Astrocyte (in vitro differentiated cells and primary cell): ENCODE data around the gene C2CD4C. TPM values are rescaled to one million over a fixed set of nuclear protein-coding genes. Genes with fewer than 3 reads are reported as not detected.

Experiments
- DNase-seq: peaks from one replicate; pipeline ENCODE4 v3.0.0-alpha.2; 2010; ENCODE audit warnings: low read depth
- FAIRE-seq: peaks from 2 replicates; lab custom pipeline; 2011; peaks lifted over from hg19 to GRCh38; lab: Jason Lieb, UNC
- H2AFZ ChIP-seq: 2 replicates; pipeline ENCODE4 v1.6.0; 2012; ENCODE audit warnings: low read depth, low read length, inconsistent platforms
- H3K27ac ChIP-seq: 2 replicates; pipeline ENCODE4 v1.5.1; 2011; ENCODE audit warnings: low read depth, low read length, inconsistent platforms
- H3K27me3 ChIP-seq: 2 replicates; pipeline ENCODE4 v1.6.0; 2011; ENCODE audit warnings: low read length, inconsistent platforms; ENCODE audit not compliant: insufficient read depth
- H3K36me3 ChIP-seq: 2 replicates; pipeline ENCODE4 v1.5.1; 2011; ENCODE audit warnings: low read length, inconsistent platforms; ENCODE audit not compliant: insufficient read depth
- H3K4me1 ChIP-seq: 2 replicates; pipeline ENCODE4 v1.5.1; 2011; ENCODE audit warnings: low read length, inconsistent platforms; ENCODE audit not compliant: insufficient read depth
- H3K4me2 ChIP-seq: 2 replicates; pipeline ENCODE4 v1.6.0; 2012; ENCODE audit warnings: low read length, inconsistent platforms
- H3K4me3 ChIP-seq: 2 replicates; pipeline ENCODE4 v1.5.1; 2011; ENCODE audit warnings: low read depth, mild to moderate bottlenecking, low read length, inconsistent platforms; ENCODE audit not compliant: insufficient read depth
- H3K79me2 ChIP-seq: 2 replicates; pipeline ENCODE4 v1.6.0; 2012; ENCODE audit warnings: mild to moderate bottlenecking, low read length, inconsistent platforms; ENCODE audit not compliant: insufficient read depth
- H3K9ac ChIP-seq: 2 replicates; pipeline ENCODE4 v1.6.0; 2012; ENCODE audit warnings: mild to moderate bottlenecking, low read length, inconsistent platforms
- H3K9me3 ChIP-seq: 2 replicates; pipeline ENCODE4 v1.5.1; 2012; ENCODE audit warnings: low read depth, mild to moderate bottlenecking, low read length, inconsistent platforms; ENCODE audit not compliant: insufficient read depth
- H4K20me1 ChIP-seq: 2 replicates; pipeline ENCODE4 v1.6.0; 2012; ENCODE audit warnings: low read length, inconsistent platforms; ENCODE audit not compliant: insufficient read depth
- H3K27ac Mint-ChIP-seq: one replicate; pipeline ENCODE4 v1.8.0; 2021; ENCODE audit warnings: mild to moderate bottlenecking, mixed read lengths; ENCODE audit not compliant: unreplicated experiment
- H3K27me3 Mint-ChIP-seq: one replicate; pipeline ENCODE4 v1.8.0; 2021; ENCODE audit warnings: low read depth, mixed read lengths; ENCODE audit not compliant: unreplicated experiment
- H3K36me3 Mint-ChIP-seq: one replicate; pipeline ENCODE4 v1.8.0; 2021; ENCODE audit warnings: low read depth, mixed read lengths; ENCODE audit not compliant: unreplicated experiment
- H3K4me1 Mint-ChIP-seq: one replicate; pipeline ENCODE4 v1.8.0; 2021; ENCODE audit warnings: low read depth, mixed read lengths; ENCODE audit not compliant: unreplicated experiment
- H3K4me3 Mint-ChIP-seq: one replicate; pipeline ENCODE4 v1.8.0; 2021; ENCODE audit warnings: mild to moderate bottlenecking, moderate library complexity, mixed read lengths; ENCODE audit not compliant: unreplicated experiment
- H3K9me3 Mint-ChIP-seq: one replicate; pipeline ENCODE4 v1.8.0; 2021; ENCODE audit warnings: mild to moderate bottlenecking, mixed read lengths; ENCODE audit not compliant: unreplicated experiment
- CTCF ChIP-seq: IDR thresholded peaks from 2 replicates; pipeline ENCODE4 v1.5.1; 2011; ENCODE audit warnings: low read depth, mild to moderate bottlenecking, inconsistent platforms, low read length, moderate library complexity; ENCODE audit not compliant: insufficient read depth
- EZH2 ChIP-seq: IDR thresholded peaks from 2 replicates; pipeline ENCODE4 v1.6.1; 2012; ENCODE audit warnings: mild to moderate bottlenecking, low read length, inconsistent platforms; ENCODE audit not compliant: insufficient read depth
- total RNA-seq: library from RNA; stranded (reverse); gene quantifications from 2 replicates; pipeline ENCODE4 v1.2.1, GENCODE V29; 2021

C2CD4C gene
- total RNA-seq, 1 donor from 2014 or later, result 3.4 TPM

GRCh38 chr19:375395-376110 is 33.4 kb downstream of the C2CD4C start:
- Histone ChIP-seq H3K9ac (no peak overlapping the region), H3K4me3 (no peak overlapping the region), H3K4me2 (no peak overlapping the region), H2AFZ (no peak overlapping the region), H3K36me3 (no peaks in the 10 kb centered on the region), H3K79me2 (no peaks in the 10 kb centered on the region), H3K4me1 (no peaks in the 10 kb centered on the region), H3K9me3 (no peaks in the 10 kb centered on the region), H3K27ac (no peak overlapping the region), H3K27me3 (peaks cover 16% of the 10 kb centered on the region), H4K20me1 (no peaks in the 10 kb centered on the region)
- TF ChIP-seq EZH2 (no peak), CTCF (no peak)
- Mint-ChIP-seq H3K4me3 (no peak overlapping the region), H3K27me3 (peaks cover 50% of the 10 kb centered on the region), H3K27ac (no peak overlapping the region), H3K36me3 (no peaks in the 10 kb centered on the region), H3K4me1 (no peaks in the 10 kb centered on the region), H3K9me3 (peaks cover 2% of the 10 kb centered on the region)
- no peak for DNase-seq
- no peak for FAIRE-seq

GRCh38 chr19:374886-375235 is 34.1 kb downstream of the C2CD4C start:
- no peaks in the 10 kb centered on the region for H3K36me3 ChIP-seq
- H3K27me3 ChIP-seq, result peaks cover 16% of the 10 kb centered on the region
- FAIRE-seq (no peak), DNase-seq (no peak)
- Mint-ChIP-seq H3K4me1 (no peaks in the 10 kb centered on the region), H3K27me3 (peaks cover 52% of the 10 kb centered on the region), H3K27ac (no peak overlapping the region), H3K9me3 (peaks cover 2% of the 10 kb centered on the region), H3K36me3 (no peaks in the 10 kb centered on the region), H3K4me3 (no peak overlapping the region)
- H3K4me3 ChIP-seq, result no peak overlapping the region
- H3K9ac ChIP-seq, result no peak overlapping the region
- H4K20me1 ChIP-seq, result no peaks in the 10 kb centered on the region
- no peaks in the 10 kb centered on the region for H3K79me2 ChIP-seq
- H2AFZ ChIP-seq, result no peak overlapping the region
- H3K27ac ChIP-seq, result no peak overlapping the region
- H3K4me2 ChIP-seq, result no peak overlapping the region
- no peak for TF ChIP-seq EZH2
- no peak for TF ChIP-seq CTCF
- H3K4me1 ChIP-seq, result no peaks in the 10 kb centered on the region
- H3K9me3 ChIP-seq, result no peaks in the 10 kb centered on the region

GRCh38 chr19:374183-374885 is 34.6 kb downstream of the C2CD4C start:
- Mint-ChIP-seq H3K4me3 (no peak overlapping the region), H3K36me3 (no peaks in the 10 kb centered on the region), H3K9me3 (peaks cover 2% of the 10 kb centered on the region), H3K4me1 (no peaks in the 10 kb centered on the region), H3K27me3 (peaks cover 54% of the 10 kb centered on the region), H3K27ac (no peak overlapping the region)
- Histone ChIP-seq H3K9me3 (no peaks in the 10 kb centered on the region), H3K27ac (no peak overlapping the region), H3K27me3 (peaks cover 16% of the 10 kb centered on the region), H3K4me1 (no peaks in the 10 kb centered on the region), H3K36me3 (no peaks in the 10 kb centered on the region), H3K4me3 (no peak overlapping the region), H3K9ac (no peak overlapping the region), H4K20me1 (no peaks in the 10 kb centered on the region), H3K79me2 (no peaks in the 10 kb centered on the region), H2AFZ (no peak overlapping the region), H3K4me2 (no peak overlapping the region)
- TF ChIP-seq EZH2 (no peak), CTCF (no peak)
- FAIRE-seq (no peak), DNase-seq (no peak)
